ENCODE measurements around the gene POLR3H.
A peak's percentile ranks its signal among the peaks of the same experiment; 100 is the strongest.

POLR3H gene

DNA sequence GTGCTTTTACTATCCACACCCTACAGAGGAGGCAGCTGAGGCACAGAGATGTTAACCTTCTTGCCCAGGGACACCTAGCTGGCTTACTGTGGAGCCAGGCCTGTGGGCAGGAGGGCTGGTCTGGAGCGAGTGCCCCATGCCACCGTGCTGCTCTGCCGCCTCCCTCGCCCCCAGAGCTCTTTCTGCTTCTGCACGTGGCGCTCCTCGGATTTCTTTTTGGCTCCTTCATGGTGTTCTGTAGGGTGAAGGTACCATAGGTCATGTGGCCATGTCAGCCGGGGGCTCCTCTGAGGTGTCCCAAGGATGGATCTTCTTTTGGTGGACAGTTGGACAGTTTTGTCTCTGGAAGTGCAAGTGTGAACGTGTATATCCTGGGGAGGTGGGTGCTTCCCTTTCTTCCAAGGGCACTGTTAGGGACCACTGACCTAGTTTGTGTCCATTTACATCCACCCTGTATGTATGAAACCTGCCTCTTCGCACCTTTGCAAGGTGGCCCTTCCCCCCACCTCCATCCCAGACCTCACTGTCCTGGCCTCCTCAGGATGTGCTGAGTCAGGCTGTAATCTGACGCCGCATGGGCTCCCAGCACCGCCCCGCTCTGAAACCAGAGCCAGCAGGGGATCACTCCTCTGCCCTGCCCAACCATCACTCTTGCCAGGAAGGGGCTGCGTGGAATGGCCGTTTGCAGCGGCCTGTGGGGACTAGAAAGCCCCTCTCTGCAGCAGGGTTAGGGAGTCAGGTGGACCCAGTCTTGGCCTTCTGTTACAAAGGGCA, 31.7 kb downstream of the POLR3H start:
- DNase-seq: peak; percentile 40

DNA sequence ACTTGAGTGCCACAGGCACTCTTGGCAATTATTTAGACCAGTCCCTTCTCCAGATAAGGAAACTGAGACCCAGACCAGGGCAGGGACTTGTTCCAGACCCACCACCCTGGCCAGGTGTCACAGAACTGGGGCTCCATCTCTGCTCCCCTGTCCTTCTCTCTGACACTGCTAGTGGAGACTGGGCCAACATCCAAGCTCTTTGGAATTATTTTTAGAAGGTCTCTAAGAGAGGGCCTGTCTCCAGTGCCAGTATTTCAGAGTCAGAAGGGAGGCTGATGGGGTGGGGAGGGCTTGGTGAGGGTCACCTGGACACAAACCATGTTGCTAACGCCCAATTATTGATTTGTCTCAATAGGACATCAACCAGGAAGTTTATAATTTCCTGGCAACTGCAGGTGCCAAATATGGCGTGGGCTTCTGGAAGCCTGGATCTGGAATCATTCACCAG, 32.7 kb downstream of the POLR3H start:
- DNase-seq: no peak

DNA sequence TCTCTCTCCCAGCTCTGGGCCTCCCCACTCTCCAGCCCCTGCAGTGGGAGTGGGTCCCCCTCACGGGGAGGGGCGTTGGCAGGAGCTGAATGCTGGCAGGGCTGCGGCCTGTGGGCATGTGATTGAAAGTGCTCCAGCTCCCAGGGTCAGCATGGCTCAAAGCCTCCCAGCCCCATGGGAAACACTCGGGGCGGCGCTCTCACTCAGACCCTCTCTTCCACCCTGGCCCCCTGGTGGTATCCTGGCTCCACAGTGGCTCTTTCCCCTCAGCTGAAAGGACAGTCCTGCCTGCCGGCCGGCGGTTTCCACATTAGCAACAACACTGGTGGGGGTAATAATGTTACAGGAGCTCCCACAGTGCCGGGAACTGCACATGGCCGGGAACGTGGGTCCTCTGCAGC, 35.5 kb downstream of the POLR3H start:
- no peak for DNase-seq

DNA sequence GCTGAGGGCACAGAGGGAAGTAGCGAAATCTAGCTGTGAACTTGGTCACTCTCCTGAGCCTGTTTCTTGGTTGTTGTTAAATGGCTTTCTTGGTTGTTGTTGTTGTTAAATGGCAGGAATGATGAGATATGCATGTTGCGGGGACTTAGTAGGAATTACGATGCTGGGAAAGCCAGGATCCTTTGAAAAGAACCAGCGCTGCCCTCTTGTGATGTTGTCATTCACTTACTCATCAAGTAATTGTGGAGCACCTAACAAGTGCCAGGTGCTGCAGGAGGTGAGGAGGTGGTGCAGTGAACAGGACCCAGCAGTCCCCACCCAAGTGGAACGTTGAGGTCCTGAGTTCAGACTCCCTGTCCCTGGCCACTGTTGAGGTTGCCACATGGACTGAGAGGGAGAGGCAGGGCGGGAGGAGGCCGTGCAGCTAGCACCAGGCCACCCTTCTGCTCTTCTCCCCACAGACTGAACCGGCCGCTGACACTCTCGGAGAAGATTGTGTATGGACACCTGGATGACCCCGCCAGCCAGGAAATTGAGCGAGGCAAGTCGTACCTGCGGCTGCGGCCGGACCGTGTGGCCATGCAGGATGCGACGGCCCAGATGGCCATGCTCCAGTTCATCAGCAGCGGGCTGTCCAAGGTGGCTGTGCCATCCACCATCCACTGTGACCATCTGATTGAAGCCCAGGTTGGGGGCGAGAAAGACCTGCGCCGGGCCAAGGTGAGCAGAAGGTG, 36.8 kb downstream of the POLR3H start:
- no peak for DNase-seq

DNA sequence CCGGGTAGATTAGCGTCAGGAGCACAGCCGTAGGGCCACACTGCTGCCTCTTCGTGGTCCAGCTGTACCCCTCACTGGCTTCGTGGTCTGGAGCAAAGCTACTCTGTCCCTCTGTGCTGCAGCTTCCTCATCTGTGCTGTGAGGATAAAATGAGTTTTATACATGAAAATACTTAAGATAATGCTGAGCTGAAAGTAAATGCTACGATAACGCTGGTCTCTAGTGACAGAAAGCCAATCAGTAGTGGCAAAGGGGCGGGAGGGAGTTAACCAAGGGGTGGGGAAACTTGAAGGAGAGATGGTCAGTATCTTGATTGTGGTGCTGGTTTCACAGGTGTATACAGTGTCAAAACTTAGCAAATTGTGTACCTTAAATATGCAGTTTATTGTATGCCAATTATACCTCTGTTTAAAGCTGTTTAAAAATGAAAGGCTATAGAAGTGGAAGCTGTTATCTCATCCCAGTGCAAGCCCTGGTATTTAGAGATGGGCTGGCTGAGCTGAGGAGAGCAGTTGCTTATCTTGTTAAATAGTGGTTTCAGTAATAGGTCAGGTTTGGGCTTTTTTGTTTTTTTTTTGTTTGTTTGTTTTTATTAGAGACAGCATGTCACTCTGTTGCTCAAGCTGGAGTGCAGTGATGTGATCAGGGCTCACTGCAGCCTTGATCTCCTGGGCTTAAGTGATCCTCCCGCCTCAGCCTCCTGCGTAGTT, 38.6 kb downstream of the POLR3H start:
- DNase-seq: no peak

DNA sequence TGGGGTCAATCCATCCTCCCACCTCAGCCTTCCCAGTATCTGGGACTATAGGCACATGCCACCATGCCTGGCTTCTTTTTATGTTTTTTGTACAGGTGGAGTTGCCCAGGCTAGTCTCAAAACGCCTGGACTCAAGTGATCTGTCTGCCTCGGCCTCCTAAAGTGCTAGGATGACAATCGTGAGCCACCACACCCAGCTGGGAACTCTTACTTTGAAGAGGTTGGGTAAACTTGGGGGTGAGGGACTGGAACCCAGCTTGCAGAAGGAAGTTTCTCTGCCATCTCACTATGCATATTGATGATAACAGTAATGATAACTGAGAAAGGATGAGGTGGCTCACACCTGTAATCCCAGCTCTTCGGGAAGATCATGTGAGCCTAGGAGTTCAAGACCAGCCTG, 39.5 kb downstream of the POLR3H start:
- DNase-seq: no peak

DNA sequence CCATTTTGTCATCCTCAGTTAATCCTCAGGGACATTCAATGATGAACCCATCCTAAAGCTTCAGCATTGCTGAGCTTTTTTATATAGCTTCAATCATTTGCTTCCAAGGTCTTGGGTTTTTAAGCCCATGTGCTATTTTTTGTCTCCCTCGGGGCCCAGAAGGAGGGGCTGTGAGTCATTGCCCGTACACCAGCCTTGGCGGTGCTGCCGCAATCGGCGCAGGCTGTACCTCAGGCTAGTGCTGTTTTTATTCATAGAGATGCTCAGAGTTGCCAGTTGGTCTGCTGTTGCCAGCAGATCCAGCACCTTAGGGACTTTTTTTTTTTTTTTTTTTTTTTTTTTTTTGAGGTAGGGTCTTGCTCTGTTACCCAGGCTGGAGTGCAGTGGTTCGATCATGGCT, 39.9 kb downstream of the POLR3H start:
- DNase-seq: no peak

DNA sequence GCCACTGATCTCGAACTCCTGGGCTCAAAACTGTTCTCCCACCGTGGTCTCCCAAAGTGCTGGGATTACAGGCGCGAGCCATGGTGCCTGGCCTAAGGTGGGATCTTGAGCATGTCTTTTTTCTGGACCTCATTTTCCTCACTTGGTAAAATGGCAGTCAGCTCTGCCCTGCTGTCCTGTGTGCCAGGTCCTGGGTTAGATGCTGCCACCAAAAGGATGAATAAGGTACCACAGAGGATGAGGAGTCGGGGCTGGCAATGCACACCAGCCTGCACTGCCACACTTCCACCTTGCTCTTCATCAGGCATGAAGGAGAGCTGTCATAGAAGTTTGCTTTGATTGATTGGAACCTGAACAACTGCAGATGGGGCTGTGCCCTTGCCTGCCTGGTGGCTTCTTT, 43.1 kb downstream of the POLR3H start:
- DNase-seq: no peak

DNA sequence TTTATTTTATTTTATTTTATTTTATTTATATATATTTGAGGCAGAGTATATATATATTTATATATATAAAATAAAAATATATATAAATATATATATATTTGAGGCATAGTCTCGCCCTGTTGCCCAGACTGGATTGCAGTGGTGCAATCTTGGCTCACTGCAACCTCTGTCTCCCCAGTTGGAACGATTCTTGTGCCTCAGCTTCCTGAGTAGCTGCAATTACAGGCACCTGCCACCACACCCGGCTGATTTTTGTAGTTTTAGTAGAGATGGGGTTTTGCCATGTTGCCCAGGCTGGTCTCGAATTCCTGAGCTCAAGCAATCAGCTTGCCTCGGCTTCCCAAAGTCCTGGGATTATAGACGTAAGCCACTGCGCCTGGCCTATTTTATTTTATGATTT, 44.0 kb downstream of the POLR3H start:
- DNase-seq: no peak

DNA sequence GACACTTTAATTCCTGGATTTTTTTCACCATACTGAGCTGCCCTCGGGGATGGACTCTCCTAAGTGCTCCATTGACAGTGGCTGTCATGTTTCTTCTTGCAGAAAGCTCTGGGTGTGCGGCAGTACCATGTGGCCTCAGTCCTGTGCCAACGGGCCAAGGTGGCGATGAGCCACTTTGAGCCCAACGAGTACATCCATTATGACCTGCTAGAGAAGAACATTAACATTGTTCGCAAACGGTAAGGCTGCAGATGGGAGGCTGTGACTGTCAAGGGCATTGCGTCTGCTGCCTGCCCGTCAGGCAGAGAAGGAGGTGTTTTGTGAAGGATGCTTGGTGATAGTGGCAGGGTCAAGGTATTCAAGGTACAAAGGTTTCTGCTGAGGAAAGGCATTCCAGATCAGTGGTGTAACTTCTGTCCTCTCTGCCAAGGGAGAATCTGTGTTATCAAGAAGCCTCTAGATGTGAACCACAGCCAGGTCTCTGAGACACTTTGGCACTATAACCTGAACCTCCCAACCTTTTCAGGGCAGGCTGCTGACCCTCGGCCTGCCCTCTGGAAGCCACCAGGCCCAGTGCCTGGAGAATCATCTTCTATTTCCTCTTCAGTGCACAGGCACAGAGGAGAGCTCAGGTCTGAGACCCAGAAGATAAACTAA, 44.5 kb downstream of the POLR3H start:
- no peak for DNase-seq

DNA sequence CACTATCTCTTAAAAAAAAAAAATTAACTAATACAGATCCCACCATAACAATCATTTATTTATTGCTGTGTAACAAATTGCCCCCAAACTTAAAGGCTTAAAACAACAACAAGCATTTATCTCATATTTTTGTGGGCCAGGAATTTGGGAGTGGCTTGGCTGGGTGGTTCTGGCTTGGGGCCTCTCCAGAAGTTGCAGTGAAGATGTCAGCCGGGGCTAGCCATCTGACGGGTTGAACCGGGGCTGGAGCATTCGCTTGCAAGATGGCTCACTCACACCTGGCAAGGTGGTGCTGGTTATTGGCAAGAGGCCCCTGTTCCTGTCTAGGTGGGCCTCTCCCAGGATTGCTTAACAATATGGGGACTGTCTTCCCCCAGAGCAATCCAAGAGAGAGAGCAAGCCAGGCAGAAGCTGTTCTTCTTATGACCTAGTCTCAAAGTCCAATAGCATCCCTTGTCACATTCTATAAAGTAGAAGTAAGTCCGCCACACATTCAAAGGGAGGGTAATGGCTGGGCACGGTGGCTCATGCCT, 45.9 kb downstream of the POLR3H start:
- no peak for DNase-seq

DNA sequence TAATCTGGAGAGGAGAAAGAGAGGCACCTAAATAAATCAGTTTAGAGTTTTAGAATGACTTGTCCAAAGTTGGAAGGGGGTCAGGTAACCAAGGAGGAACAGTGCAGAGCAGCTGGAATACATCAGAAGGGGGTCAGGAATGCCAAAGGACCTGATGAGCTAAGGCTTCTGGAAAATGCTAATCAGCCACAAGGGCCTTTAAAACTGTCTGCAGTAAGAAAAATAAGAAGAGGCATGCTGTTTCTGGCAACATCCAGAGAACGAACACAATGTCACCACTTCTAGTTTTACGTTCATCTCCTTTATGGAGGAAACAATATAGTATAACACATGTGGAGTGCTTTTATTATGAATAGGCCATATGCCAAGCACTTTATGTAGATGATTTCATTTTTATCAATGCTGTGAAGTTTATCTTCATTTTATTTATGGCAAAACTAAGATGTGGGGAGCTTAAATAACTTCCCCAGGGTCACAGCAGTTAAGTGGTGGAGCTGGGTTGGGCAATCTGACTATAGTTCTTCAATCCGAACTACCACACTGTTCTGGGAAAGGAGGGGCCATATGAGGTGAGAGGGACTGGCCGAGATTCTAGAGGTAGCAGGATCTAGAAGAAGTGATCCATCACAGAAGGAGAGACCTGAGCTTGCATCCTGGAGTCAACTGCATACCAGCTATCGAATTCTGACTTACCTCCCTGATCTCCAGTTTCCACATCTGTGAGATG, 52.7 kb downstream of the POLR3H start:
- DNase-seq: no peak

DNA sequence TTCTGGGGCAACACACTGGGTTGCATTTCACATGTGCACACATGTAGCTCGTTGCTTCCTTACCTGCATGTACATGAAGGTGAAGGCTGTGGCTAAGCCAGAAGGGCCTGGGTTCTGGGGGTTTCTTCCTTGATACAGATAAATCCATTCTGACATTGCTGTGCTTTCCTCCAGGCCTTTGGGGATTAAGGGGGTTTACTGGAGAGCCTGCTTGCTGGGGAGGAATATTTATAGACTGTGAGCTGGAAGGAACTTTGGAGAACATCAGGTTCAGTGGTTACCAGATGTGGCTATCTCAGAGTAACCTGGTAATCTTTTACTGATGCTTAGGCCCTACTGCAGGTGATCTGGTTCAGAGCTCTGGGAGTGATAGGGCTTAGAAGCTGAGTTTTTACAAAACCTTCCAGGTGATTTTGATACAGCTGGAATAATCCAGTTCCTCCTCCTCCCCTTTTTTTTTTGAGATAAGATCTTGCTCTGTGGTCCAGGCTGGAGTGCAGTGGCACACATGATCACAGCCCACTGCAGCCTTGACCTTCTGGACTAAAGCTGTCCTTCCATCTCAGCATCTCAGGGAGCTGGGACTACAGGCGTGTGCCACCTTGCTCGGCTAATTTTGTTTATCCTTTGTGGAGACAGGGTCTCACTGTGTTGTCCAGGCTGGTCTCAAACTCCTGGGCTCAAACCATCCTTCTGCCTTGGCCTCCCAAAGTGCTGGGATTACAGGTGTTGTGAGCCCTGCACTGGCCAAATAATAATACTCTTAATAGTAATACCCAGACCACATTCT, 55.5 kb downstream of the POLR3H start:
- no peak for DNase-seq

DNA sequence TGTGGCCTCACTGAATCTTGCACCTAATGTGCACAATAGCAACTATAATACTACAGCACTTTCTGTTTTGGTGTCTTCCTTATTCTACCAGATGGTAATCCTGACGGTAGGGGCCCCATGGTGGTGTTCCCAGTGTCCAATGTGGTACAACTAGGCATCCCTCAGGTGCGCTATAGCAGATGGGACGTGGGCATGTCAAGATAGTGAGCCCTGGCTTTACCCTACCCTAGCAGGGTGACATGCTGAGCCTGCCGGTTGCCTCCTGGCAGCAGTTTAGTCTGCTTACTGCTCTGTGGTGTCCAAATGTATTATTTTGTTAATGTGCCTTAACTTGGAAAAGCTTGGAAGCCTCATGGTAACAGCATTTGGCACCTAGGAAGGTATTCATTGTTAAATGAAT, 56.2 kb downstream of the POLR3H start:
- no peak for DNase-seq

DNA sequence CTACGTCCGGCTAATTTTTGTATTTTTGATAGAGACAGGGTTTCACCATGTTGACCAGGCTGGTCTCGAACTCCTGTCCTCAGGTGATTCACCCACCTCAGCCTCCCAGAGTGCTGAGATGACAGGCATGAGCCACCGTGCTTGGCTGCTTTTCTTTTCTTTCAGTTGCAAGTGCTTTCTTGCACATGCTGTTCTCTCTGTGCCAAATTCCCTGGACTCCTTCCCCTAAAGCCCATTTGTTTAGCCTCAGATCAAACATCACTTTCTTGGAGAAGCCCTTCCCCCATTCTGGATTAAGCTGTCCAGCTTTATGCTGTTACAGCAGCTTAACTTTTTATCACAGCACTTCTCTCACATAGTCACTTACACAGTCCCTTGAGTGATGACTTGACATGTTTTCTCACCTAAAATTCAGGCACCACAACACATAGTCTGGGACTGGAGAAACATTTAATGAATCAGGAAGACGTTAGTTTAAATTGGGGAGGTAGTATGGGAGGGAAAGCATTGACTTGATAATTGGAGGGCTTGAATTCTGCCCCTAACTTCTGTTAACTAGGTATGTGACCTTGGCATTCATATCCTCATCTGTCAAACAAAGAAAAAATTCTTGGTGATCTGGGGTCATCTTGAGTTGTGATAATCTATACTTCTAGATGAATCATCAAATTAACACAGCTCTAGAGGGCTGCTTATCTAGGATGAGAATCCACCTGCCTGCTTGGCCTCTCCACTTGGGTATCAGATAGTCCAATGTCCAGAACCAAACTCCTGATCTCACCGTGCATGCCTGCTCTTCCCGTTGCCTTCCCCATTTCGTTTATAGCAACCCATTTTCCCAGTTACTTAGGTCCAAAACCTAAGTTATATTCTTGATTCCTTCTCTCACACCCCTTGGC, 57.0 kb downstream of the POLR3H start:
- DNase-seq: no peak

DNA sequence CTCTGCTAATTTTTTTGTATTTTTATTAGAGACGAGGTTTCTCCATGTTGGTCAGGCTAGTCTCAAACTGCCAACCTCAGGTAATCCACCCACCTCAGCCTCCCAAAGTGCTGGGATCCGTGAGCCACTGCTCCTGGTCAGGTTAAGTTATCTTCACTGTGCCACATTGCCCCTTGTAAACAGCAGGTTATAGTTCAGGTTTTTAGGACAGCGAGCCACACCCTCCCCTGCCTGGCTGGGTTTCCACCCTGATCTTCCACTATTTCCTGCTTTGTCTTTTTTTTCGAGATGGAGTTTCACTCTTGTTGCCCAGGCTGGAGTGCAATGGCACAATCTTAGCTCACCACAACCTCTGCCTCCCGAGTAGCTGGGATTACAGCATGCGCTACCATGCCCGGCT, 59.2 kb downstream of the POLR3H start:
- DNase-seq: no peak

DNA sequence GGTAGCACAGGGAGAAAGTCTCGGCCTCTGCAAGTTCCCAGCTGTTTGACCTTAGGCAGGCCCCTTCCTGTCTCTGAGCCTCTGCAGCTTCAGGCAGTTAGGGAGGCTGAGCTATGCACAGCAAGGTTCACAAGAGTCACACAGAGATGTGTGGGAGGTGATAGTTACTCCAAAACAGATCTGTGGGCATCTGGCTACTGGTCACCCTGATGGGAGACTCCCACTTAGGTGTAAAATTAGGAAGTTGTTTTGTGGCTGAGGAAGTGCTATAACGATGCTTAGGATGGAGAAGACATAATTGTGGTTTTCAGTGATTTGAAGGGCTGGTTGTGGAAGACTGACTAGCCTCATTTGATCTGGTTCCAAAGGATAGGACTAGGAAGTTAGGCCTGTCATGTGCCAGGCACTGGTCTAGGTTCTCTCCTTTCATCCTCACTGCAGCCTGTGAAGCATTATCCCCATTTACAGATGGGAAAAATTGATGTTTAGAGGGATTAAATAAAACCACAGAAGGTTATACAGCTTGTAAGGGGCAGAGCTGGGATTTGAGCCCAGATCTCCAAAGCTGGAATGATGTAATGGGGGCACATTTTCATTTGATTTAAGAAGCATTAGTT, 61.8 kb downstream of the POLR3H start:
- DNase-seq: no peak

DNA sequence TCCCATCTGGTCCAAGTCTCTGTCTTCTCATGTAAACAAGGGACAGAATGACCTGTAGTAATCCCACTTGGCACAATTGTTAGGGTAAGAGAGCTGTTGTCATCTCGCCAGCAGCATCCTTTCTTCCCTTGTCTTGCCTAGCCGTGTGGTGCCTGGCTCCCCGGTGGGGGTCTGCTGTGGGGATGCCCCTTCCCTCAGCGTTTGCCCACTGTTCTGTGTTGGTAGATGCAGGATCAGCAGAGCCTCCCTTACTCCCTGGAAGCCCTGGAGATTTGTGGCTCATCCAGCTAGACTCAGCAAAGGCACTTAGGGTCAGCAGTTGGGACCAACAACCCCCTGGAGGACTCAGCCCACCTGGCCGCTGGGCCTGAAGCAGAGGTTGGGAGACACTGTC, 62.3 kb downstream of the POLR3H start:
- DNase-seq: no peak

DNA sequence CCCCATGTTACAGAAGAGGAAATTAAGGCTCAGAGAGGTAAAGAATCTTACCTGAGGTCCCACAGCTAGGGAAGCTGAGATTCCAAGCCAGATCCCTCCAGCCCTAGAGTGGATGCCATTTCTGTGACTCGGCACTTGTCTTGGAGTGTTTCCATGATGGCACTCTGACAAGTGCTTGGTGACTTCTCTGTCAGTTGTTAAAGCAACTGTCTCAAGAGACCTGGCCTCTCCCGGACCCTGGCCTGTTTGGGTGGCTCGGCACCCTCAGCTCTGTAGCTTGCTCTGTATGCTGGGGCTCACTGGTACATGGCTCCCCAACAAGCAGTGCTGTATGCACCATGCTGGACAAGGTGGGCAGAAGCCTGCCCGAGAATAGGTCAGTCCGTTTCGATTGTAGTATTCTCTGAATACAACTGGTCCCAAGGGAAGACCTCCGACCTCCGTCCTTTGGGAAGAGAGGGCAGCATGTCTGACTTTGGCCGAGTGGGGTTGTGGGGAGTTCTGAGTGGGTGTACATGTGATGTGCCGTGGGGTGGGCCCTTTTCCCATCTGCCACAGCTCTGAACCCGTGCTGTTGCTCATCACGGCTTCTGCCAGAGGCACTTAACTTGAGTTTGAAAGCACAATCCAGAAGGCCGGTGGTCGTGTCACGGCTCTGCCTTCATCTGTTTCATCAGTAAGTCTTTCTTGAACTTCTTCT, 63.0 kb downstream of the POLR3H start:
- no peak for DNase-seq

DNA sequence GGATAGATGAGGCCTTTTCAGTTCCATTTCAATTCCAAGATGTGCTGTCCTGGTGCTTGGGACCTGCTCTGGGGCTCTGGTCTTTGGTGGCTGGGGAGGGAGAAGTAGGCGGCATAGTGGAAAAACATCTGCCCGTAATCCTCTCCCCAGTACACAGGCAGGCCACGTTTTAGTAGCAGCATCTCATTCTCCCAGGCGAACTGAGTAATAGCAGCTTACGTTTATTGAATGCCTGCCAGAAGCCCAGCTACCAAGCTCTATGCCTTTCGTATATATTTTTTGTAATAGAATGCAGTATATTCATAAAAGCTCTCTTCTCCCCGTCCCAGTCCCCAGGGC, 63.9 kb downstream of the POLR3H start:
- no peak for DNase-seq
